Caco-2 (cell line): Measurements from ENCODE around the gene TPK1. TPM values are rescaled to one million over a fixed set of nuclear protein-coding genes. Genes with fewer than 3 reads are reported as not detected.

Experiments
- BruUV-seq: library from RNA; stranded (reverse); fragments of 400-500 nt; replicated peaks from 2 replicates; lab custom pipeline; 2021; lab: Mats Ljungman, UMichigan
- CTCF ChIA-PET: fragments of 300-600 bp; sonication (Branson Sonifier 250); formaldehyde crosslinking; loops from one replicate; lab custom pipeline; 2022; ENCODE audit warnings: antibody characterized with exemption; lab: Charles Lee
- POLR2A ChIA-PET: fragments of 300-600 bp; sonication (Branson Sonifier 250); formaldehyde crosslinking; loops from one replicate; lab custom pipeline; 2022; ENCODE audit warnings: antibody characterized with exemption; lab: Charles Lee
- DNase-seq, 2 experiments: peaks; one replicate each; pipeline versions ENCODE4 v3.0.0 to v3.0.0-alpha.2; 2020 to 2022
- H3K27me3 ChIP-seq: replicated peaks from 2 replicates; pipeline ENCODE4 v1.6.0; 2011; ENCODE audit warnings: low read length; ENCODE audit not compliant: control insufficient read depth, insufficient read depth
- H3K36me3 ChIP-seq: 2 replicates; pipeline ENCODE4 v1.5.1; 2011; ENCODE audit warnings: low read length; ENCODE audit not compliant: control insufficient read depth, insufficient read depth
- H3K4me1 ChIP-seq: fragments of 250-450 bp; sonication (Bioruptor Pico); 2 replicates; pipeline ENCODE4 v1.5.1; 2020; ENCODE audit warnings: mild to moderate bottlenecking
- H3K4me3 ChIP-seq: 2 replicates; pipeline ENCODE4 v1.5.1; 2011; ENCODE audit warnings: low read depth, mild to moderate bottlenecking, control low read depth, low read length
- H3K9me3 ChIP-seq: fragments of 250-450 bp; sonication (Bioruptor Pico); 2 replicates; pipeline ENCODE4 v1.5.1; 2020; ENCODE audit warnings: mild to moderate bottlenecking, moderate library complexity
- H3K27ac Mint-ChIP-seq: one replicate; pipeline ENCODE4 v1.8.0; 2022; ENCODE audit warnings: mixed read lengths; ENCODE audit not compliant: unreplicated experiment
- H3K27me3 Mint-ChIP-seq: one replicate; pipeline ENCODE4 v1.8.0; 2022; ENCODE audit warnings: mixed read lengths; ENCODE audit not compliant: insufficient read depth, unreplicated experiment
- H3K36me3 Mint-ChIP-seq: one replicate; pipeline ENCODE4 v1.8.0; 2022; ENCODE audit warnings: mild to moderate bottlenecking, mixed read lengths; ENCODE audit not compliant: insufficient read depth, unreplicated experiment
- H3K4me1 Mint-ChIP-seq: one replicate; pipeline ENCODE4 v1.8.0; 2022; ENCODE audit warnings: low read depth, mixed read lengths; ENCODE audit not compliant: unreplicated experiment
- H3K4me3 Mint-ChIP-seq: one replicate; pipeline ENCODE4 v1.8.0; 2022; ENCODE audit warnings: mild to moderate bottlenecking, moderate library complexity, mixed read lengths; ENCODE audit not compliant: unreplicated experiment
- H3K9me3 Mint-ChIP-seq: one replicate; pipeline ENCODE4 v1.8.0; 2022; ENCODE audit warnings: mixed read lengths; ENCODE audit not compliant: unreplicated experiment
- intact Hi-C: fragments of 100-400 bp; cut with micrococcal nuclease; formaldehyde crosslinking; loops from one replicate; pipeline ENCODE4 v1.10.0; 2022; ENCODE audit not compliant: unreplicated experiment
- total RNA-seq: library from RNA; stranded (reverse); gene quantifications from 2 replicates; pipeline ENCODE4 v1.2.3, GENCODE V29; 2022
- TF ChIP-seq, protein P1 (sequence below), 2 experiments: fragments of 200-600 bp in 1 of 2; IDR thresholded peaks; 1 replicate in 1 of 2; 2 replicates in 1 of 2; pipeline versions ENCODE4 v1.5.1 to v1.8.0; 2011 to 2022; ENCODE audit warnings: antibody characterized with exemption in 1 of 2, control low read depth in 1 of 2, inconsistent platforms in 1 of 2, low read depth in 1 of 2, low read length in 1 of 2, mild to moderate bottlenecking in 1 of 2, moderate library complexity in 1 of 2; ENCODE audit not compliant: insufficient read depth in 1 of 2, severe bottlenecking in 1 of 2, unreplicated experiment in 1 of 2

TPK1 gene
- total RNA-seq, 1 experiment from 2014 or later, result 86.6 TPM

DNA sequence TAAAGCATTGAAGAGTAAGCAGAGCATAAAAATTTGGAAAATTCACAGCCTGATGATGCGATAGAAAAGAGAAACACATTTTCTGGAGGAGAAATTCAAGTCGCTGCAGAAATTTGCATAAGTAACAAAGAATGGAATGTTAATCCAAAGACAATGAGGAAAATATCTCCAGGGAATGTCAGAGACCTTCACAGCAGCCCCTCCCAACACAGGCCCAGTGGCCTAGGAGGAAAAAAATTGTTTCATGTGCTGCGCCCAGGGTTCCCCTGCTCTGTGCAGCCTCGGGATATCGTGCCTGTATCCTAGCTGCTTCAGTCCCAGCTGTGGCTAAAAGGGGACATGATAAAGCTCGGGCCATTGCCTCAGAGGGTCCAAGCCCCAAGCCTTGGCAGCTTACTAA is 206.8 kb downstream of the TPK1 start:
- peaks cover 22% of the 10 kb centered on the region for H3K36me3 Mint-ChIP-seq
- ChIA-PET CTCF (no interaction called here), POLR2A (no interaction called here)
- TF ChIP-seq, protein P1, sequence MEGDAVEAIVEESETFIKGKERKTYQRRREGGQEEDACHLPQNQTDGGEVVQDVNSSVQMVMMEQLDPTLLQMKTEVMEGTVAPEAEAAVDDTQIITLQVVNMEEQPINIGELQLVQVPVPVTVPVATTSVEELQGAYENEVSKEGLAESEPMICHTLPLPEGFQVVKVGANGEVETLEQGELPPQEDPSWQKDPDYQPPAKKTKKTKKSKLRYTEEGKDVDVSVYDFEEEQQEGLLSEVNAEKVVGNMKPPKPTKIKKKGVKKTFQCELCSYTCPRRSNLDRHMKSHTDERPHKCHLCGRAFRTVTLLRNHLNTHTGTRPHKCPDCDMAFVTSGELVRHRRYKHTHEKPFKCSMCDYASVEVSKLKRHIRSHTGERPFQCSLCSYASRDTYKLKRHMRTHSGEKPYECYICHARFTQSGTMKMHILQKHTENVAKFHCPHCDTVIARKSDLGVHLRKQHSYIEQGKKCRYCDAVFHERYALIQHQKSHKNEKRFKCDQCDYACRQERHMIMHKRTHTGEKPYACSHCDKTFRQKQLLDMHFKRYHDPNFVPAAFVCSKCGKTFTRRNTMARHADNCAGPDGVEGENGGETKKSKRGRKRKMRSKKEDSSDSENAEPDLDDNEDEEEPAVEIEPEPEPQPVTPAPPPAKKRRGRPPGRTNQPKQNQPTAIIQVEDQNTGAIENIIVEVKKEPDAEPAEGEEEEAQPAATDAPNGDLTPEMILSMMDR (IDR thresholded peaks at IDR 0.05; ENCODE audit: insufficient read depth in 1 of 2, low read depth in 1 of 2, low read length in 1 of 2, severe bottlenecking in 1 of 2, unreplicated experiment in 1 of 2), result no peak
- H3K27me3 Mint-ChIP-seq, result no peaks in the 10 kb centered on the region
- DNase-seq, result no peak
- BruUV-seq, result no TSS peak
- no peak overlapping the region for H3K4me3 ChIP-seq
- no peak overlapping the region for H3K4me3 Mint-ChIP-seq
- no peaks in the 10 kb centered on the region for H3K9me3 Mint-ChIP-seq
- no peak overlapping the region for H3K27ac Mint-ChIP-seq
- no peaks in the 10 kb centered on the region for H3K4me1 Mint-ChIP-seq
- H3K36me3 ChIP-seq, result no peaks in the 10 kb centered on the region; the same call in 1 of the 2 replicates
- H3K4me1 ChIP-seq, result no peaks in the 10 kb centered on the region
- no peaks in the 10 kb centered on the region for H3K27me3 ChIP-seq
- H3K9me3 ChIP-seq, result peaks cover 3% of the 10 kb centered on the region; the same call in 1 of the 2 replicates
- intact Hi-C loops, result no loop called here

DNA sequence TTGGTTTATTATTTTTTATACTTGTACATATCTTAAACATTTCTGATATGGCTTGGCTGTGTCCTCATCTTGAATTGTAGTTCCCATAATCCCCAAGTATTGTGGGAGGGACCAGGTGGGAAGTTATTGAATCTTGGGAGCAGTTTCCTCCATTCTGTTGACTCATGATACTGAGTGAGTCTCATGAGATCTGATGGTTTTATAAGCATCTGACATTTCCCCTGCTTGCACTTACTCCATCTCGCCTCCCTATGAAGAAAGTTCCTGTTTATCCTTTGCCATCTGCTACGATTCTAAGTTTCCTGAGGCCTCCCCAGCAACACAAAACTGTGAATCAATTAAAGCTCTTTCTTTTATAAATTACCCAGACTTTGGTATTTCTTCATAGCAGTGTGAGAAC is 207.7 kb downstream of the TPK1 start:
- ChIA-PET CTCF (no interaction called here), POLR2A (no interaction called here)
- H3K36me3 ChIP-seq, result no peaks in the 10 kb centered on the region; the same call in 1 of the 2 replicates
- H3K4me1 Mint-ChIP-seq, result no peaks in the 10 kb centered on the region
- H3K36me3 Mint-ChIP-seq, result peaks cover 22% of the 10 kb centered on the region
- no peak overlapping the region for H3K27ac Mint-ChIP-seq
- H3K4me3 ChIP-seq, result no peak overlapping the region
- intact Hi-C loops, result no loop called here
- H3K4me3 Mint-ChIP-seq, result no peak overlapping the region
- no peaks in the 10 kb centered on the region for H3K27me3 Mint-ChIP-seq
- no TSS peak for BruUV-seq
- no peaks in the 10 kb centered on the region for H3K9me3 Mint-ChIP-seq
- H3K4me1 ChIP-seq, result no peaks in the 10 kb centered on the region
- peaks cover 3% of the 10 kb centered on the region; the same call in 1 of the 2 replicates for H3K9me3 ChIP-seq
- DNase-seq, result no peak
- TF ChIP-seq, protein P1 (IDR thresholded peaks at IDR 0.05; ENCODE audit: insufficient read depth in 1 of 2, low read depth in 1 of 2, low read length in 1 of 2, severe bottlenecking in 1 of 2, unreplicated experiment in 1 of 2), result no peak
- H3K27me3 ChIP-seq, result no peaks in the 10 kb centered on the region

GRCh38 chr7:144622745-144623144 is 213.1 kb downstream of the TPK1 start:
- peaks cover 39% of the 10 kb centered on the region for H3K36me3 Mint-ChIP-seq
- Histone ChIP-seq H3K9me3 (peaks cover 8% of the 10 kb centered on the region; the same call in 1 of the 2 replicates), H3K36me3 (peaks cover 2% of the 10 kb centered on the region; the same call in 1 of the 2 replicates), H3K4me3 (no peak overlapping the region), H3K27me3 (no peaks in the 10 kb centered on the region), H3K4me1 (no peaks in the 10 kb centered on the region)
- no peak overlapping the region for H3K27ac Mint-ChIP-seq
- H3K4me1 Mint-ChIP-seq, result no peaks in the 10 kb centered on the region
- POLR2A ChIA-PET, result no interaction called here
- H3K4me3 Mint-ChIP-seq, result no peak overlapping the region
- H3K27me3 Mint-ChIP-seq, result no peaks in the 10 kb centered on the region
- intact Hi-C loops, result no loop called here
- H3K9me3 Mint-ChIP-seq, result peaks cover 19% of the 10 kb centered on the region
- TF ChIP-seq, protein P1 (IDR thresholded peaks at IDR 0.05; ENCODE audit: insufficient read depth in 1 of 2, low read depth in 1 of 2, low read length in 1 of 2, severe bottlenecking in 1 of 2, unreplicated experiment in 1 of 2), result no peak
- CTCF ChIA-PET, result no interaction called here
- no TSS peak for BruUV-seq
- no peak for DNase-seq
